Measurements from ENCODE around the gene HOMER3. TPM values are rescaled to one million over a fixed set of nuclear protein-coding genes. Genes with fewer than 3 reads are reported as not detected.

HOMER3 gene
- total and polyA plus RNA-seq, 2 experiments from 2014 or later = 64.6 to 107 TPM

GRCh38 chr19:18939922-18940768 is 872 bp downstream of the HOMER3 start:
- H3K4me2 ChIP-seq (ENCODE audit: unreplicated experiment) = peak overlapping the region; percentile 91
- 2 to 3% methylated on average over 28 to 43 of the region's 47 CpGs for WGBS, 2 experiments (ENCODE audit: low coverage in 1 of 2, low lambda C conversion rate in 2 of 2, missing lambda C conversion rate in 2 of 2)
- no peaks in the 10 kb centered on the region for H4K20me1 ChIP-seq (ENCODE audit: insufficient read depth)
- H3K9ac ChIP-seq = peak overlapping the region; percentile 92
- H3K79me2 ChIP-seq (ENCODE audit: insufficient read depth) = peaks cover 43% of the 10 kb centered on the region
- DNase-seq = peak; percentile 84
- no peaks in the 10 kb centered on the region for H3K9me2 ChIP-seq (ENCODE audit: insufficient read depth)
- peak overlapping the region; percentile 93 for H3K4me3 ChIP-seq
- peaks cover 19% of the 10 kb centered on the region; the same call in 1 of the 2 replicates for H3K36me3 ChIP-seq (ENCODE audit: low read depth)
- no peaks in the 10 kb centered on the region for H3K27me3 ChIP-seq (replicated peaks; ENCODE audit: insufficient read depth)
- peaks cover 9% of the 10 kb centered on the region; the same call in 1 of the 2 replicates for H3K4me1 ChIP-seq (ENCODE audit: insufficient read depth)
- peak overlapping the region; percentile 61 for H3K27ac ChIP-seq
- no peaks in the 10 kb centered on the region for H3F3A ChIP-seq (ENCODE audit: insufficient read depth)
- H3K9me3 ChIP-seq (ENCODE audit: low read depth) = no peaks in the 10 kb centered on the region
- in situ Hi-C loops (cut with MboI) = no loop called here
- H2AFZ ChIP-seq = peak overlapping the region; percentile 80
- TF ChIP-seq EZH2 (IDR thresholded peaks at IDR 0.05; ENCODE audit: insufficient read depth, poor library complexity, severe bottlenecking) (no peak), EZH2phosphoT487 (IDR thresholded peaks at IDR 0.05; ENCODE audit: insufficient read depth, low read depth) (no peak)

GRCh38 chr19:18939163-18939562 is 1.9 kb downstream of the HOMER3 start:
- no peaks in the 10 kb centered on the region for H3K9me2 ChIP-seq (ENCODE audit: insufficient read depth)
- WGBS, 2 experiments (ENCODE audit: low coverage in 1 of 2, low lambda C conversion rate in 2 of 2, missing lambda C conversion rate in 2 of 2) = 86 to 90% methylated on average over 3 of the region's 3 CpGs
- no peak overlapping the region for H3K27ac ChIP-seq
- H4K20me1 ChIP-seq (ENCODE audit: insufficient read depth) = no peaks in the 10 kb centered on the region
- peak overlapping the region; percentile 93 for H3K4me3 ChIP-seq
- TF ChIP-seq EZH2phosphoT487 (IDR thresholded peaks at IDR 0.05; ENCODE audit: insufficient read depth, low read depth) (no peak), EZH2 (IDR thresholded peaks at IDR 0.05; ENCODE audit: insufficient read depth, poor library complexity, severe bottlenecking) (no peak)
- peaks cover 9% of the 10 kb centered on the region; the same call in 1 of the 2 replicates for H3K4me1 ChIP-seq (ENCODE audit: insufficient read depth)
- in situ Hi-C loops (cut with MboI) = no loop called here
- H3K79me2 ChIP-seq (ENCODE audit: insufficient read depth) = peaks cover 44% of the 10 kb centered on the region
- no peaks in the 10 kb centered on the region for H3K27me3 ChIP-seq (replicated peaks; ENCODE audit: insufficient read depth)
- H3K36me3 ChIP-seq (ENCODE audit: low read depth) = peaks cover 20% of the 10 kb centered on the region; the same call in 1 of the 2 replicates
- DNase-seq = no peak
- peak overlapping the region; percentile 92 for H3K9ac ChIP-seq
- H2AFZ ChIP-seq = no peak overlapping the region
- H3F3A ChIP-seq (ENCODE audit: insufficient read depth) = 0 out of 2 replicates have a peak, but pooled peaks cover 6% of the 10 kb centered on the region
- peak overlapping the region; percentile 91 for H3K4me2 ChIP-seq (ENCODE audit: unreplicated experiment)
- no peaks in the 10 kb centered on the region for H3K9me3 ChIP-seq (ENCODE audit: low read depth)

DNA sequence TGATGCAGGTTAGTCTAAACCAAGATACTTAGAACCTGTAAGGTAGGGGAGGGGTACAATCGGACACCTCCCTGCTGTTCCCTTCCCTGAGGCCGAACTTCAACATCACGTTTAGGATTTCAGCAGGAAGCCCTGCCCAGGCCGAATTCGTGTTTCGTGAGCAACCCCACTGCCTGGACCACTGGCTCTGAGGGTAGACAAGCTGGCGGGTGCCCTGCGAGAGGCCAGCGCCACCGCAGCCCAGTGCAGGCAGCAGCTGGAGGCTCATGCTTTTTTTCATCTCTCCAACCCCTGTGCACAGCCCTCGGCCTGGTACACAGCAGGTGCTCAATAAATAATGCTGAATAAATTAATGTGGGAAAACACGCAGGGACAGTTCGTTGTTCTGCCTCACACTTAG is 7.7 kb downstream of the HOMER3 start:
- Histone ChIP-seq H3K9me2 (ENCODE audit: insufficient read depth) (no peaks in the 10 kb centered on the region), H3K27ac (no peak overlapping the region), H3K4me2 (ENCODE audit: unreplicated experiment) (no peak overlapping the region), H3K79me2 (ENCODE audit: insufficient read depth) (peaks cover 17% of the 10 kb centered on the region), H3K4me1 (ENCODE audit: insufficient read depth) (no peaks in the 10 kb centered on the region), H3K9me3 (ENCODE audit: low read depth) (no peaks in the 10 kb centered on the region), H4K20me1 (ENCODE audit: insufficient read depth) (no peaks in the 10 kb centered on the region), H3K27me3 (replicated peaks; ENCODE audit: insufficient read depth) (no peaks in the 10 kb centered on the region), H3K4me3 (no peak overlapping the region), H2AFZ (no peak overlapping the region), H3K36me3 (ENCODE audit: low read depth) (peaks cover 32% of the 10 kb centered on the region; the same call in 1 of the 2 replicates), H3F3A (ENCODE audit: insufficient read depth) (peaks cover 10% of the 10 kb centered on the region; the same call in 1 of the 2 replicates), H3K9ac (no peak overlapping the region)
- 92 to 95% methylated on average over 13 of the region's 13 CpGs for WGBS, 2 experiments (ENCODE audit: low coverage in 1 of 2, low lambda C conversion rate in 2 of 2, missing lambda C conversion rate in 2 of 2)
- DNase-seq = no peak
- TF ChIP-seq EZH2phosphoT487 (IDR thresholded peaks at IDR 0.05; ENCODE audit: insufficient read depth, low read depth) (no peak), EZH2 (IDR thresholded peaks at IDR 0.05; ENCODE audit: insufficient read depth, poor library complexity, severe bottlenecking) (no peak)
- in situ Hi-C loops (cut with MboI) = no loop called here

GRCh38 chr19:18932216-18932841 is 8.7 kb downstream of the HOMER3 start:
- H3F3A ChIP-seq (ENCODE audit: insufficient read depth) = peaks cover 13% of the 10 kb centered on the region; the same call in 1 of the 2 replicates
- peaks cover 27% of the 10 kb centered on the region; the same call in 1 of the 2 replicates for H3K36me3 ChIP-seq (ENCODE audit: low read depth)
- no peaks in the 10 kb centered on the region for H3K4me1 ChIP-seq (ENCODE audit: insufficient read depth)
- no peaks in the 10 kb centered on the region for H4K20me1 ChIP-seq (ENCODE audit: insufficient read depth)
- no peaks in the 10 kb centered on the region for H3K9me3 ChIP-seq (ENCODE audit: low read depth)
- TF ChIP-seq EZH2phosphoT487 (IDR thresholded peaks at IDR 0.05; ENCODE audit: insufficient read depth, low read depth) = no peak
- no peak for TF ChIP-seq EZH2 (IDR thresholded peaks at IDR 0.05; ENCODE audit: insufficient read depth, poor library complexity, severe bottlenecking)
- in situ Hi-C loops (cut with MboI) = no loop called here
- H2AFZ ChIP-seq = no peak overlapping the region
- H3K79me2 ChIP-seq (ENCODE audit: insufficient read depth) = peaks cover 17% of the 10 kb centered on the region
- 41 to 42% methylated on average over 8 to 37 of the region's 37 CpGs for WGBS, 2 experiments (ENCODE audit: low coverage in 1 of 2, low lambda C conversion rate in 2 of 2, missing lambda C conversion rate in 2 of 2)
- H3K27ac ChIP-seq = no peak overlapping the region
- H3K9ac ChIP-seq = no peak overlapping the region
- no peaks in the 10 kb centered on the region for H3K27me3 ChIP-seq (replicated peaks; ENCODE audit: insufficient read depth)
- H3K9me2 ChIP-seq (ENCODE audit: insufficient read depth) = no peaks in the 10 kb centered on the region
- H3K4me3 ChIP-seq = no peak overlapping the region
- H3K4me2 ChIP-seq (ENCODE audit: unreplicated experiment) = no peak overlapping the region
- peak; percentile 89 for DNase-seq
